ENCODE measurements around the gene ANKRD40. TPM values are rescaled to one million over a fixed set of nuclear protein-coding genes. Genes with fewer than 3 reads are reported as not detected.

ANKRD40 gene
- total and polyA plus RNA-seq, 4 donors, result 6.2 to 15.1 (median 9.7) TPM

DNA sequence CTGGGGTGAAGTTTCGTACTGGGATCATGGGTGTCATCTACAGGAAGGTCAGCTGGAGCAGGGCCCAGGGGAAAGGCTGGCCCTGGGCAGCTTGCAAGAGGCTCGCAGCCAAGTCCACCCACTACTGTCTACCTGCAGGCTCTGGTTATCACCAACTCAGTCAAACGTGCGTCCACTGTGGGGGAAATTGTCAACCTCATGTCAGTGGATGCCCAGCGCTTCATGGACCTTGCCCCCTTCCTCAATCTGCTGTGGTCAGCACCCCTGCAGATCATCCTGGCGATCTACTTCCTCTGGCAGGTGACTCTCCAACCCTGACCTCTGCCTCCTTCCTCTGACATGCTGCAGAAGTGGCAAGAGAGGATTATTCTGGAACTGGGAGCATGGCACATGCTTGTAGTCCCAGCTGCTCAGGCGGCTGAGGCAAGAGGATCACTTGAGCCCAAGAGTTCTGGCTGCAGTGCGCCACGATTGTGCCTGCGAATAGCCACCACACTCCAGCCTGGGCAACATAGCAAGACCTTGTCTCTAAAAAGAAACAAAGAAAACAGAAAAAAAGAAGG is 43.8 kb downstream of the ANKRD40 start:
- H3K27me3 ChIP-seq (ENCODE audit: control insufficient read depth in 4 of 4, insufficient read depth in 4 of 4, low read length in 3 of 4), result no peaks in the 10 kb centered on the region
- peaks cover 30 to 65% (median 46%) of the 10 kb centered on the region in 4 donors for H3K4me1 ChIP-seq (ENCODE audit: control insufficient read depth in 4 of 4, insufficient read depth in 4 of 4, low read length in 3 of 4)
- H3K36me3 ChIP-seq (ENCODE audit: control insufficient read depth in 4 of 4, insufficient read depth in 3 of 4, low read depth in 1 of 4, low read length in 3 of 4), result peaks cover 0 to under 1% (median 0%) of the 10 kb centered on the region in 4 donors
- no peak for DNase-seq (ENCODE audit: low spot score)
- no peaks in the 10 kb centered on the region for H3K9me3 ChIP-seq (ENCODE audit: control insufficient read depth in 4 of 4, low read length in 3 of 4)
- TF ChIP-seq NR2F2 (IDR thresholded peaks at IDR 0.05), result peak; percentile 77
- peak; percentile 66 for TF ChIP-seq FOXA2 (IDR thresholded peaks at IDR 0.05)
- TF ChIP-seq SP1 (IDR thresholded peaks at IDR 0.05), result peak; percentile 98
- TF ChIP-seq GABPA (IDR thresholded peaks at IDR 0.05 in 1 of 2, conservative IDR thresholded peaks at IDR 0.05 in 1 of 2), result peak in 1 of 2 donors; percentile 75
- peak; percentile 68 to 87 for TF ChIP-seq JUND (IDR thresholded peaks at IDR 0.05)
- peak; percentile 62 for TF ChIP-seq FOXA1 (IDR thresholded peaks at IDR 0.05)
- TF ChIP-seq ZBTB33 (IDR thresholded peaks at IDR 0.05), result peak; percentile 93
- TF ChIP-seq YY1 (IDR thresholded peaks at IDR 0.05), result peak; percentile 80
- TF ChIP-seq, protein P1, sequence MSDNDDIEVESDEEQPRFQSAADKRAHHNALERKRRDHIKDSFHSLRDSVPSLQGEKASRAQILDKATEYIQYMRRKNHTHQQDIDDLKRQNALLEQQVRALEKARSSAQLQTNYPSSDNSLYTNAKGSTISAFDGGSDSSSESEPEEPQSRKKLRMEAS (IDR thresholded peaks at IDR 0.05), result peak; percentile 100
- peak; percentile 61 to 73 for TF ChIP-seq RAD21 (IDR thresholded peaks at IDR 0.05)
- TF ChIP-seq, protein P2, sequence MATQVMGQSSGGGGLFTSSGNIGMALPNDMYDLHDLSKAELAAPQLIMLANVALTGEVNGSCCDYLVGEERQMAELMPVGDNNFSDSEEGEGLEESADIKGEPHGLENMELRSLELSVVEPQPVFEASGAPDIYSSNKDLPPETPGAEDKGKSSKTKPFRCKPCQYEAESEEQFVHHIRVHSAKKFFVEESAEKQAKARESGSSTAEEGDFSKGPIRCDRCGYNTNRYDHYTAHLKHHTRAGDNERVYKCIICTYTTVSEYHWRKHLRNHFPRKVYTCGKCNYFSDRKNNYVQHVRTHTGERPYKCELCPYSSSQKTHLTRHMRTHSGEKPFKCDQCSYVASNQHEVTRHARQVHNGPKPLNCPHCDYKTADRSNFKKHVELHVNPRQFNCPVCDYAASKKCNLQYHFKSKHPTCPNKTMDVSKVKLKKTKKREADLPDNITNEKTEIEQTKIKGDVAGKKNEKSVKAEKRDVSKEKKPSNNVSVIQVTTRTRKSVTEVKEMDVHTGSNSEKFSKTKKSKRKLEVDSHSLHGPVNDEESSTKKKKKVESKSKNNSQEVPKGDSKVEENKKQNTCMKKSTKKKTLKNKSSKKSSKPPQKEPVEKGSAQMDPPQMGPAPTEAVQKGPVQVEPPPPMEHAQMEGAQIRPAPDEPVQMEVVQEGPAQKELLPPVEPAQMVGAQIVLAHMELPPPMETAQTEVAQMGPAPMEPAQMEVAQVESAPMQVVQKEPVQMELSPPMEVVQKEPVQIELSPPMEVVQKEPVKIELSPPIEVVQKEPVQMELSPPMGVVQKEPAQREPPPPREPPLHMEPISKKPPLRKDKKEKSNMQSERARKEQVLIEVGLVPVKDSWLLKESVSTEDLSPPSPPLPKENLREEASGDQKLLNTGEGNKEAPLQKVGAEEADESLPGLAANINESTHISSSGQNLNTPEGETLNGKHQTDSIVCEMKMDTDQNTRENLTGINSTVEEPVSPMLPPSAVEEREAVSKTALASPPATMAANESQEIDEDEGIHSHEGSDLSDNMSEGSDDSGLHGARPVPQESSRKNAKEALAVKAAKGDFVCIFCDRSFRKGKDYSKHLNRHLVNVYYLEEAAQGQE (IDR thresholded peaks at IDR 0.05), result peak; percentile 88
- TF ChIP-seq RXRA (IDR thresholded peaks at IDR 0.05), result peak; percentile 92 to 98
- peak; percentile 93 for TF ChIP-seq HNF4G (IDR thresholded peaks at IDR 0.05)
- TF ChIP-seq, protein P3, sequence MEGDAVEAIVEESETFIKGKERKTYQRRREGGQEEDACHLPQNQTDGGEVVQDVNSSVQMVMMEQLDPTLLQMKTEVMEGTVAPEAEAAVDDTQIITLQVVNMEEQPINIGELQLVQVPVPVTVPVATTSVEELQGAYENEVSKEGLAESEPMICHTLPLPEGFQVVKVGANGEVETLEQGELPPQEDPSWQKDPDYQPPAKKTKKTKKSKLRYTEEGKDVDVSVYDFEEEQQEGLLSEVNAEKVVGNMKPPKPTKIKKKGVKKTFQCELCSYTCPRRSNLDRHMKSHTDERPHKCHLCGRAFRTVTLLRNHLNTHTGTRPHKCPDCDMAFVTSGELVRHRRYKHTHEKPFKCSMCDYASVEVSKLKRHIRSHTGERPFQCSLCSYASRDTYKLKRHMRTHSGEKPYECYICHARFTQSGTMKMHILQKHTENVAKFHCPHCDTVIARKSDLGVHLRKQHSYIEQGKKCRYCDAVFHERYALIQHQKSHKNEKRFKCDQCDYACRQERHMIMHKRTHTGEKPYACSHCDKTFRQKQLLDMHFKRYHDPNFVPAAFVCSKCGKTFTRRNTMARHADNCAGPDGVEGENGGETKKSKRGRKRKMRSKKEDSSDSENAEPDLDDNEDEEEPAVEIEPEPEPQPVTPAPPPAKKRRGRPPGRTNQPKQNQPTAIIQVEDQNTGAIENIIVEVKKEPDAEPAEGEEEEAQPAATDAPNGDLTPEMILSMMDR (IDR thresholded peaks at IDR 0.05; ENCODE audit: low read depth, low read length, missing input control), result no peak
- TF ChIP-seq ATF3 (IDR thresholded peaks at IDR 0.05), result peak; percentile 59
- TF ChIP-seq TAF1 (conservative IDR thresholded peaks at IDR 0.05), result no peak
- peak; percentile 94 to 97 for TF ChIP-seq HNF4A (conservative IDR thresholded peaks at IDR 0.05)
- peak in 1 of 2 donors; percentile 96 for TF ChIP-seq EGR1 (IDR thresholded peaks at IDR 0.05; ENCODE audit: low read depth in 2 of 2)
- no peak overlapping the region for H3K9ac ChIP-seq (ENCODE audit: low read depth in 1 of 2, low read length in 2 of 2)
- peak overlapping the region; percentile 80 to 94 for H3K27ac ChIP-seq (ENCODE audit: low read depth in 1 of 2, low read length in 2 of 2)
- no peak overlapping the region for H3K4me3 ChIP-seq (ENCODE audit: low read depth in 1 of 3, low read length in 3 of 3)
- 34% methylated on average over 10 of the region's 10 CpGs for WGBS

All from liver (tissue), 9 donors.